Measurements from ENCODE around the gene PTPN11.

DNA sequence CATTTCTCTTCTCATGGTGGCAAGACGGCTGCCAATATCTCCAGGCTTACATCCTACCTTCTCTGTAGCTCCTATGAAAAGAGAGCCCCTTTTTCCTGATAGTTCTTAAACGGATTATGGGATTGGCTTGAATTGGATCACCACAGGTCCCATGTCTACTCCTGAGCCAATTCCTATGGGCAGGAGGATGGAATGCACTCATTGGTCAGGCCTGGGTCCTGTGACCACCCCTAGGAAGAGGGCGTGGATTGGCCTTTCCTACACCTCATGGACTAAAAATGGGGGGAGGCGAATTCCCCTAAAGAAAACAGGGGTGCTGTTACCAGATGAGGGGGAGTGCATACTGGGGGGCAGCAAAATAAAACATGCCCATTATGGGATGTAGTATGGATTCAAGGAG is 108.8 kb downstream of the PTPN11 start:
- TF ChIP-seq, protein P1, sequence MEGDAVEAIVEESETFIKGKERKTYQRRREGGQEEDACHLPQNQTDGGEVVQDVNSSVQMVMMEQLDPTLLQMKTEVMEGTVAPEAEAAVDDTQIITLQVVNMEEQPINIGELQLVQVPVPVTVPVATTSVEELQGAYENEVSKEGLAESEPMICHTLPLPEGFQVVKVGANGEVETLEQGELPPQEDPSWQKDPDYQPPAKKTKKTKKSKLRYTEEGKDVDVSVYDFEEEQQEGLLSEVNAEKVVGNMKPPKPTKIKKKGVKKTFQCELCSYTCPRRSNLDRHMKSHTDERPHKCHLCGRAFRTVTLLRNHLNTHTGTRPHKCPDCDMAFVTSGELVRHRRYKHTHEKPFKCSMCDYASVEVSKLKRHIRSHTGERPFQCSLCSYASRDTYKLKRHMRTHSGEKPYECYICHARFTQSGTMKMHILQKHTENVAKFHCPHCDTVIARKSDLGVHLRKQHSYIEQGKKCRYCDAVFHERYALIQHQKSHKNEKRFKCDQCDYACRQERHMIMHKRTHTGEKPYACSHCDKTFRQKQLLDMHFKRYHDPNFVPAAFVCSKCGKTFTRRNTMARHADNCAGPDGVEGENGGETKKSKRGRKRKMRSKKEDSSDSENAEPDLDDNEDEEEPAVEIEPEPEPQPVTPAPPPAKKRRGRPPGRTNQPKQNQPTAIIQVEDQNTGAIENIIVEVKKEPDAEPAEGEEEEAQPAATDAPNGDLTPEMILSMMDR (IDR thresholded peaks at IDR 0.05), result no peak
- no peak for TF ChIP-seq POLR2A (IDR thresholded peaks at IDR 0.05)

Measured in adrenal gland (tissue), 5 donors.